GM18870 (cell line): ENCODE measurements around the gene RELA.
A peak's percentile ranks its signal among the peaks of the same experiment; 100 is the strongest.
"Not testable (repeated sequence)": the region's sequence is repeated elsewhere in the genome, so short reads cannot be mapped to it uniquely, and the experiment has no call there.

ENCODE experiments used
- ATAC-seq: cut with Tn5 transposase; IDR thresholded peaks from one replicate; pipeline ENCODE4 v1.9.1; 2021; ENCODE audit warnings: moderate library complexity; ENCODE audit not compliant: unreplicated experiment

Gene RELA

DNA sequence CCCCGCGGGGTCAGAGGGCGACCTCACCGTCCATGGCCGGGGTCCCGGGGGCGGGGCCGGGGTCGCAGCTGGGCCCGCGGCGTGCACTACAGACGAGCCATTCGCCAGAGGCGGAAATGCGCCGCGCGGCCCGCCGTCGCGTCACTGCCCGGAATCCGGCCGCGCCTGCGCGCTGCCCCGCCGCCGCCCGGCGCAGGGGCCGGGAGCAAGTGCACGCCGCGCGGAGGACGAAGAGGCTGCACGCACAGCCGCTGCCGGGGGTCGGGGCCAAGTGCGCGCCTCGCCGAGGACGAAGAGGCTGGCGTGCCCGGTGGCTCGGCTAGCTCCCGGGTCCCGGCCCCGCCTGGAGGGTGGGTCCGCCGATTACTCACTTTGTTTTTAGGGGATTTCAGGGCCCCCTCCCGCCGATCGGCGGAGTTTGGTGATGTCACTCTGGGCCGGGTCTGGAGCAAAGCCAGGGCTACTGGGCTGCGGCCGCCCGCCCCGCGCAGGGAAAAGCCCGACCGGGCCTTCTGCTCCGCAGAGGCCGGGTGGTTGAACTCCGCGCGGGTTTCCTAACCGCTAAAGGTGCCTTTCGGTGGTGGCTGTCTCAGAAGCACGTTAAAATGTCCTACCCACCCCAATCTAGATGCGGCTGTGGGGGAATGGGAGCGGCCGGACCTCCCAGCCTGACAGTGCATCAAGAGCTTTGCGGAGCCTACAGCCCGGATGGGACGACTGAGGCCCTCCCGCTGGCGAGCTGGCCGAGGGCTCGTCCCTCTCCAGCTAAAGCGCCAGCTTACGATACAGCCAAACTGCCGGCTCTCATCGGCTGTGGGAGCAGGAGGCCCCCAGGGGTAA is at the start of gene RELA:
Gene RELA (minus strand): TSS at position 118 of the 840 bp plus-strand sequence. CDS start 84 bp downstream, at position 34.
- ATAC-seq, result peak; percentile 63

DNA sequence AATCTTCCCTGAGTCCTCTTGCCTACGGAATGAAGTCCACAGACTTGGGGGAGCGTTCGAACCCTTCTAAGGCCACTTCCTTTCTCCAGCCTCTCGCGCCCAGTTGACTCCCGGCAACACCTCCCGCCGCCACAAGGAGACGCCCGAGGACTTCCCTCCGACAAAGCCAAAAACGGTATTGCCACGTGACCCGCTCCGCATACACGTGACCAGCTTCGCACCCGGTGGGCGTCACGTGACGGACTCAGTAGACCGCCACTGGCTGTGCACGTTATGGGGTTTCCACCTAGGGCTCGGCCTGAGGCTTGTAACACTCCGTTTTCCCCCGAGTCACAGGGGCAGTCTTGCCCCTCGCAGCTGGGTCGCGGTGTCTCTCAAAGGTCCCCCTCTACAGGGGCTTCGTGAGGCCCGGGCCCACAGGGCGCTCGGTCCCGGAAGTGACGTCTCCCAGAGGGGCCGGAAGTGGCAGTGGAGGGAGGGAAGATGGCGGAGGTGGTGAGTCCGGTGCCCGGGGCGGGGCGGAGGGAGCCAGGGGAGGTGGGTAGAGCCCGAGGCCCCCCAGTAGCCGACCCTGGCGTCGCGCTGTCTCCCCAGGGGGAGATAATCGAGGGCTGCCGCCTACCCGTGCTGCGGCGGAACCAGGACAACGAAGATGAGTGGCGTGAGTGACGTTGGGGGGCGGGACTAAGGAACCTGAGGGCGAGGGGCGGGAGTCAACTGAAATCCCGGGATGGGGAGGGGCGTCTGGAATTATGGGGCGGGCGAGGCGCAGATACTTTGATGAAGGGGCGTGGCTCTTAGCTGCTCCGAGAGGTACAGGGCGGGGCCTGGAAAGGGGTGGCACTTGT is 49.3 kb upstream of the RELA start, which contains the start of gene KAT5:
Gene KAT5 (plus strand): TSS at position 468 of the 848 bp plus-strand sequence. CDS start 16 bp downstream, at position 484.
- peak; percentile 69 for ATAC-seq

DNA sequence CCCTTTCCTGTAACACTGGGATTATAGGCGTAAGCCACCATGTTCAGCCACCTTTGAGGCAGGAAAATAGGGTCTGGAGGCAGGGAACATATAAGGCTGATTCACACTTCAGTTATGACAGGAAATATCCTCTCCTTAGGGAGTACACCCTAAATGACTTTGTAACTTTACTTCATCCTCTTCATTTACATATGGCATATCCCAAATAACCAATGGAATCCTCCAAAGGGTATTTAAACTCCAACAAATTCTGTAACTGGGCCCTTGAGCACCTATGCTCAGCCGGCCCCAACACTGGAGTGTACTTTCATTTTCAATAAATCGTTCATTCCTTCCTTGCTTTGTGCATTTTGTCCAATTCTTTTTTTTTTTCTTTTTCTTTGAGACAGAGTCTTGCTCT is 47.7 kb upstream of the RELA start:
- ATAC-seq, result no peak

- ATAC-seq, result no peak
Observed at GRCh38 chr11:65709661-65710060, 46.9 kb upstream of the RELA start.

DNA sequence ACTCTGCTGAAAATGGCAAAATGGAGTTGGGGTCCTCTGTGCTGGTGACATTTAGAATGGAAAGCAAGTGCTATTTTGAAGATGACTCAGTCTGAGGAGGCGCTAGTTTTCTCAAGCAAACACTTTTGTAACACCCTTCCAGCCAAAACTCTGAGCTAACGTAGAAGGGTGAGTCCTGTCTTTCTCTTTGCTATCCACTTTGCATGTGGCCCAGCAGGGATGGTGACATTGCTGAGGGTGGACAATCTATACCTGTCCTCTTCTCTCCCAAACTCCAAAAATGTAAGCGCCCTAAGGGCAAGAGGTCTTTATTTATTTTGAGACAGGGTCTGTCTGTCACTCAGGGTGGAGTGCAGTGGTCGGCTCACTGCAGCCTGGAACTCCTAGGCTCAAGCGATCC is 45.7 kb upstream of the RELA start:
- ATAC-seq, result no peak

- ATAC-seq, result not testable (repeated sequence)
Observed at GRCh38 chr11:65707002-65707401, 44.3 kb upstream of the RELA start.

- ATAC-seq, result not testable (repeated sequence)
Observed at GRCh38 chr11:65706303-65706763, 43.6 kb upstream of the RELA start.

GRCh38 chr11:65703846-65704245 is 41.1 kb upstream of the RELA start:
- ATAC-seq, result no peak

DNA sequence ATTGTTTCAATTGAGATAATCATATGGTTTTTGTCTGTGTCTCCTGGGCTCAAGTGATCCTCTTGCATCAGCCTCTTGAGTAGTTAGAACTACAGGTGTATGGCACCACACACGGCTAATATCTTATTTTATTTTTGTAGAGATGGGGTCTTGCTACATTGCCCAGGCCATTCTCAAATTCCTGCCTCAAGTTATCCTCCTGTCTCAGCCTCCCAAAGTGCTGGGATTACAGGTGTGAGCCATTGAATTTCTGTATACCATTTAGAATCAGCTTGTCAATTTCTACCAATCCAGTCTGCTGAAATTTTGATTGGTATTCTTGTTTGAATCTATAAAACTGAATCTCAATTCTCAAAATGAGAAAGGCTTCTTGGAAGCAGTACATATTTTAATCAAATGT is 39.0 kb upstream of the RELA start:
- ATAC-seq, result no peak

GRCh38 chr11:65700399-65700798 is 37.7 kb upstream of the RELA start:
- ATAC-seq, result no peak

GRCh38 chr11:65699306-65699705 is 36.6 kb upstream of the RELA start:
- ATAC-seq, result no peak

DNA sequence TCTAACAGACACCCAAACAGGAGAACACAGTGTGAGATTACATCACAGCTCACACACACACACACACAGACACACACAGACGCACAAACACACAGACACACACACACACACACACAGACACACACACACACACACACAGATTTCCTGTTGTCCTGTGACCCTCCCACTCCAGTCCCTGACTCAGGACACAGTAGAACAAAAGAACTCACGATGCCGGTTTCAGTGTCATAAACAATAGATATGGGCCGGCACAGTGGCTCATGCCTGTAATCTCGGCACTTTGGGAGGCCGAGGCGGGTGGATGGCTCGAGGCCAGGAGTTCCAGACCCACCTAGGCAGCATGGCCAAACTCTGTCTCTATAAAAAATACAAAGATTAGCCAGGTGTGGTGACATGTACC is 35.5 kb upstream of the RELA start:
- no peak for ATAC-seq

- no peak for ATAC-seq
Observed at GRCh38 chr11:65696802-65697552, 34.3 kb upstream of the RELA start.

GRCh38 chr11:65695459-65696241 is 32.9 kb upstream of the RELA start:
- no peak for ATAC-seq

- no peak for ATAC-seq
Observed at GRCh38 chr11:65692367-65692766, 29.7 kb upstream of the RELA start.

DNA sequence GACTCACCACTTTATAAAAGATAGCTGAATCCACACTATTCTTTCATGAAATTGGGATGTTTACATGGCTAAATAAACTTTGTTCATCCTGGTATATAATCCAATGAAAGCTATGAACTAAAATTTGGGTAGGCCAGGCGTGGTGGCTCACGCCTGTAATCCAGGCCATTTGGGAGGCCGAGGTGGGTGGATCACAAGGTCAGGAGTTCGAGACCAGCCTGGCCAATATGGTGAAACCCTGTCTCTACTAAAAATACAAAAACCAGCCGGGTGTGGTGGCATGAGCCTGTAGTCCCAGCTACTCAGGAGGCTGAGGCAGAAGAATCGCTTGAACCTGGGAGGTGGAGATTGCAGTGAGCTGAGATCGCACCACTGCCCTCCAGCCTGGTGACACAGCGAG is 29.1 kb upstream of the RELA start:
- not testable (repeated sequence) for ATAC-seq

- no peak for ATAC-seq
Observed at GRCh38 chr11:65685981-65686380, 23.3 kb upstream of the RELA start.

DNA sequence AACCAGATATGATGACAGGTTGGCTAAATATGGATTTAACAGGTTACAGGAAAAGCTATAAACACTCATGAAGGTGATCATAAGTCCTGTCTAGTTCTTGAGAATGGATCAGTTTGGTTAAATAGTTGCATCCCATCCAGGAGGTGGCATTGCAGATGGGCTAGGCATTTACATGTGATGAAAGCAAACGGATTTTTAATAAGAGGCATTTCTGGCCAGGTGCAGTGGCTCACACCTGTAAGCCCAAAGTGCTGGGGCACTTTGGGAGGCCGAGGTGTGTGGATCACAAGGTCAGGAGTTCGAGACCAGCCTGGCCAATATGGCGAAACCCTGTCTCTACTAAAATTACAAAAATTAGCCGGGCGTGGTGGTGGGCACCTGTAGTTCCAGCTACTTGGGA is 20.8 kb upstream of the RELA start:
- ATAC-seq, result not testable (repeated sequence)

- no peak for ATAC-seq
Observed at GRCh38 chr11:65680192-65680743, 17.6 kb upstream of the RELA start.

GRCh38 chr11:65672982-65673381 is 10.3 kb upstream of the RELA start:
- no peak for ATAC-seq
